ENCODE data around the gene MYO1G.

MYO1G gene

DNA sequence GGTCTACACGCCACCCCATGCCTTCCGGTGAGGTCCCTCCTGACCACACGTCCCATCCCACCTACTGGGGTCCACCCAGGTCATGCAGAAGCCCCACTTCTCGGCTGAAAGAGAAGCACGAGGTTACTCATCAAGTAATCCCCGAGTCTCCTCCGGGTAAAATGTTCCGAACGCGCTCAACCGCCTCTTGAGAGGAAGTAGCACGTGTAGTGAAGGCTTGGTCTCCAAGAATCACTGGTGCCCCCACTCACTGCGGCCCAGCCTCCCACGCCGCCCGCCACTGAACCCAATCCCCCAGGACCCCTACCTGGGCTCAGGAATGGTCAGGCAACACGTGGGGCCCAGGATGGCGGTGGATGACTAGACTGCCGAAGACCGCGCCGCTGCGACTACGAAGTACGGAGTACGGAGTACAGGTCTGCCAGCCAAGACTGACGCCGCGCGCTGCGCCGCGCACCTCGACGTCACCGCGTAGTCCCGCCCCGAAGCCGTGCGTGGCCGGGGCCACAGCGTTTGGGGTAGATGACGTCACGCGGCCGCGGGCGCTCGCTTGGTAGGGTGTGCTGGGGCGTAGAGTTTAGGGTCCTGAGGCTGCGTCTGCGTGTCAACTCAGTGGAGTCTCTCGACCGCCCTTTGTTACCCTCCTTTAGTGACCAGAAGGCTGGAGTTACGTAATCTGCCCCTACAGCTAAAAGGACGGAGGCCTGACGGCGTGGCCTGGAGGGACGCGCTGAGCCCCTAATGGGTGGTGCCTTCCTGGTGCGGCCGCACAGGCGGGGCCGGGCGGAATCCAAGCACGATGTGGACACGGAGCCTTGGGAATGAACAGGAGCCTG is 7.6 kb upstream of the MYO1G start:
- Histone ChIP-seq H3K9me3 (ENCODE audit: control insufficient read depth in 2 of 2, low read length in 2 of 2) (no peaks in the 10 kb centered on the region), H3K27me3 (ENCODE audit: control insufficient read depth in 1 of 2, insufficient read depth in 2 of 2, low read length in 2 of 2) (no peaks in the 10 kb centered on the region), H3K4me1 (ENCODE audit: control insufficient read depth, insufficient read depth, low read length) (peaks cover 11% of the 10 kb centered on the region), H3K36me3 (ENCODE audit: control insufficient read depth in 2 of 2, insufficient read depth in 2 of 2, low read length in 2 of 2) (peaks cover 13 to 31% of the 10 kb centered on the region in 2 donors), H3K4me3 (ENCODE audit: low read length in 2 of 2) (peak overlapping the region; percentile 75 to 90), H3K27ac (ENCODE audit: low read length) (peak overlapping the region; percentile 97), H3K9ac (ENCODE audit: low read length in 2 of 2) (peak overlapping the region; percentile 85 to 99)

GRCh38 chr7:44985900-44986217 is 7.0 kb upstream of the MYO1G start:
- H3K4me3 ChIP-seq (ENCODE audit: low read length in 2 of 2): peak overlapping the region; percentile 75 to 90
- H3K4me1 ChIP-seq (ENCODE audit: control insufficient read depth, insufficient read depth, low read length): peaks cover 11% of the 10 kb centered on the region
- H3K27ac ChIP-seq (ENCODE audit: low read length): peak overlapping the region; percentile 97
- no peaks in the 10 kb centered on the region for H3K9me3 ChIP-seq (ENCODE audit: control insufficient read depth in 2 of 2, low read length in 2 of 2)
- peaks cover 13 to 35% of the 10 kb centered on the region in 2 donors for H3K36me3 ChIP-seq (ENCODE audit: control insufficient read depth in 2 of 2, insufficient read depth in 2 of 2, low read length in 2 of 2)
- peak overlapping the region; percentile 85 to 99 for H3K9ac ChIP-seq (ENCODE audit: low read length in 2 of 2)
- no peaks in the 10 kb centered on the region for H3K27me3 ChIP-seq (ENCODE audit: control insufficient read depth in 1 of 2, insufficient read depth in 2 of 2, low read length in 2 of 2)

- Histone ChIP-seq H3K9me3 (ENCODE audit: control insufficient read depth in 2 of 2, low read length in 2 of 2) (no peaks in the 10 kb centered on the region), H3K4me1 (ENCODE audit: control insufficient read depth, insufficient read depth, low read length) (peaks cover 11% of the 10 kb centered on the region), H3K27ac (ENCODE audit: low read length) (peak overlapping the region; percentile 24), H3K4me3 (ENCODE audit: low read length in 2 of 2) (peak overlapping the region; percentile 75 to 90), H3K27me3 (ENCODE audit: control insufficient read depth in 1 of 2, insufficient read depth in 2 of 2, low read length in 2 of 2) (no peaks in the 10 kb centered on the region), H3K36me3 (ENCODE audit: control insufficient read depth in 2 of 2, insufficient read depth in 2 of 2, low read length in 2 of 2) (peaks cover 13 to 35% of the 10 kb centered on the region in 2 donors), H3K9ac (ENCODE audit: low read length in 2 of 2) (peak overlapping the region; percentile 85 to 99)
These were observed 6.3 kb upstream of the MYO1G start for GRCh38 chr7:44985033-44985695.

GRCh38 chr7:44984478-44984758 is 5.6 kb upstream of the MYO1G start:
- Histone ChIP-seq H3K9ac (ENCODE audit: low read length in 2 of 2) (no peak overlapping the region), H3K9me3 (ENCODE audit: control insufficient read depth in 2 of 2, low read length in 2 of 2) (no peaks in the 10 kb centered on the region), H3K36me3 (ENCODE audit: control insufficient read depth in 2 of 2, insufficient read depth in 2 of 2, low read length in 2 of 2) (peaks cover 13 to 35% of the 10 kb centered on the region in 2 donors), H3K4me3 (ENCODE audit: low read length in 2 of 2) (no peak overlapping the region), H3K4me1 (ENCODE audit: control insufficient read depth, insufficient read depth, low read length) (peaks cover 14% of the 10 kb centered on the region), H3K27me3 (ENCODE audit: control insufficient read depth in 1 of 2, insufficient read depth in 2 of 2, low read length in 2 of 2) (no peaks in the 10 kb centered on the region), H3K27ac (ENCODE audit: low read length) (no peak overlapping the region)

DNA sequence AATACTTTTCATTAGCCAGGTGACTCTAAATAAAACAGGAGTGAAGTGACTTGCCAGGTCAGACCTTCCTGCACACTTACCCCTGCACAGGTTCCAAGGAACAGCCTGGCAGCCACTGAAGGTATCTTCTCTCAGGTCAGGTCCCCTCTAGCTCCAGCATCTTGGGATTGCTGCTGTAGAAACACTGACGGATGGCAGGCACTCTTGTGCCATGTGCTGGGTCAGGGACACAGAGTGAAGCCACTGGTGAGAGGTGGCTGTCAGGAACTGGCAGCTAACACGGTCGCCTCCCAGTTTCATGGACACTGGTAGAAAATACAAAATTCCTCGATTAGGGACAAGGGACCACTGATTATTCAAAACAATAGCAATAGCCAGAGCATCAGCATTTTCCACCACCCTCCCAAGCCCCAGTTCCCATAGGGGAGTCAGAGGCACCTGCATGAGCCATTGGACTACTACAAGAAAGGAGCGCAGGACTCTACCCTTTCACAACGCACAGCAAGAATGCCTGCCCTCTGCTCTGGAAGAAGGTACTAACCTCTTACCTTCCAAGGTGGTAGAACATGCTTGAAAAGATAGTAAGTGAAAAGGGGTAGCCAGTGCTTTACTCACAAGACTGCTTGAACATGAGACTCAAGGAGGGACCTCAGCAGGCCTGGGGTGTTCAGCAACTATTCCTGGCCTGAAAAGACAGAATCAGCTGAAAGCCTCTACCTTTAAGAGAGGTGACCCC is 5.1 kb upstream of the MYO1G start:
- Histone ChIP-seq H3K27me3 (ENCODE audit: control insufficient read depth in 1 of 2, insufficient read depth in 2 of 2, low read length in 2 of 2) (no peaks in the 10 kb centered on the region), H3K4me1 (ENCODE audit: control insufficient read depth, insufficient read depth, low read length) (peaks cover 14% of the 10 kb centered on the region), H3K9me3 (ENCODE audit: control insufficient read depth in 2 of 2, low read length in 2 of 2) (no peaks in the 10 kb centered on the region), H3K27ac (ENCODE audit: low read length) (no peak overlapping the region), H3K36me3 (ENCODE audit: control insufficient read depth in 2 of 2, insufficient read depth in 2 of 2, low read length in 2 of 2) (peaks cover 13 to 35% of the 10 kb centered on the region in 2 donors), H3K9ac (ENCODE audit: low read length in 2 of 2) (no peak overlapping the region), H3K4me3 (ENCODE audit: low read length in 2 of 2) (no peak overlapping the region)

- no peak overlapping the region for H3K4me3 ChIP-seq (ENCODE audit: low read length in 2 of 2)
- H3K9ac ChIP-seq (ENCODE audit: low read length in 2 of 2): no peak overlapping the region
- H3K27me3 ChIP-seq (ENCODE audit: control insufficient read depth in 1 of 2, insufficient read depth in 2 of 2, low read length in 2 of 2): no peaks in the 10 kb centered on the region
- no peaks in the 10 kb centered on the region for H3K9me3 ChIP-seq (ENCODE audit: control insufficient read depth in 2 of 2, low read length in 2 of 2)
- H3K4me1 ChIP-seq (ENCODE audit: control insufficient read depth, insufficient read depth, low read length): peaks cover 14% of the 10 kb centered on the region
- H3K27ac ChIP-seq (ENCODE audit: low read length): no peak overlapping the region
- H3K36me3 ChIP-seq (ENCODE audit: control insufficient read depth in 2 of 2, insufficient read depth in 2 of 2, low read length in 2 of 2): peaks cover 13 to 35% of the 10 kb centered on the region in 2 donors
These were observed 4.2 kb upstream of the MYO1G start for GRCh38 chr7:44982970-44983369.

DNA sequence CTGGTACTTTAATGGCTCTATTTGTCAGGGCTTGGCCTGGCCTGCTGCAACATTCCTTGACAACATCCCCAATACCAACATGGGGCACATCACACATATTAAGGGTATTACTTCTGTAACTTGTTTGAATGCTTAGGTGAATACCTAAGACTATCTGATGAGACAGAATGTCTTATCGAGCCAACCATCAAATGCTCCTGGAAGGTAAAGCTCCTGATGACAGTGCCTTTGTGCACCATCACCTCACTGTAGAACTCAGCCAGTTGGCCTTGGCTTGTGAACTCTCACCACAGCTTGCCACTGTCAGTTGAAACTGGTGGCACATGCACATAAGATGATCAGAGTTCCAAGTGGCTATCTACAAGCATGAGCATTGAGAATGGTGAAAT is 3.7 kb upstream of the MYO1G start:
- Histone ChIP-seq H3K9me3 (ENCODE audit: control insufficient read depth in 2 of 2, low read length in 2 of 2) (no peaks in the 10 kb centered on the region), H3K27ac (ENCODE audit: low read length) (no peak overlapping the region), H3K36me3 (ENCODE audit: control insufficient read depth in 2 of 2, insufficient read depth in 2 of 2, low read length in 2 of 2) (peaks cover 13 to 35% of the 10 kb centered on the region in 2 donors), H3K4me3 (ENCODE audit: low read length in 2 of 2) (no peak overlapping the region), H3K9ac (ENCODE audit: low read length in 2 of 2) (no peak overlapping the region), H3K4me1 (ENCODE audit: control insufficient read depth, insufficient read depth, low read length) (peaks cover 14% of the 10 kb centered on the region), H3K27me3 (ENCODE audit: control insufficient read depth in 1 of 2, insufficient read depth in 2 of 2, low read length in 2 of 2) (no peaks in the 10 kb centered on the region)

DNA sequence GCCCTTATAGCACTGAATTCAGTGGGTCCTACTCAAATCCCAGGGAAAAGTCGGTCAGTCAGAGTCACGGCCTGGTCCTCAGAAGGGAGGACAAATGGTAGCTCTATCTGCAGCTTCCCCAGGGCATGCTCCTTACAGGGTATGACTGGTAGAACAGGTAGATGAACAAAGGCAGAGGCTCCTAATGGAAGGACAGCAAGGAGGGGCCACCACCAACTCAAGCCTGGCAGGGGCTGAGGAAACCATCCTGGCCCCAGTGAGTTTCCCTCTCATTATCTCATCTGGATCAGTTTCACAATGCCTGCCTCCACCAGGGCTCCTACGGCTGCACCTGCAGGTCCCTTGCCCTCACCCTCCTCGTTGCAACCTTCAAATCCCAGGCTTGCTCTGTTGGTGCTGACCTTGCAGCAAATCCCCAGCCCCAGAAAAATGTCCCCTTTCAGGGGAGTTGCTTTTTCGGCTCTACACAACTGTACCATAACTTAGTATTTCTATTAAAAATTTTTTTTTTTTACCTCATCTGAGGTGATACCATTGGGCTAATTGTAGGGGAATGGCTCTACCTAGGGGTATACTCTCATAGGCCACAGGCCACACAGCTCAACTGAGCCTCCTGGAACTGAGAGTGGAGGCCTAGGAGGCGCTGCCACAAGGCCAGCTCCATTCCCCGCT is 2.4 kb upstream of the MYO1G start:
- Histone ChIP-seq H3K27ac (ENCODE audit: low read length) (no peak overlapping the region), H3K9ac (ENCODE audit: low read length in 2 of 2) (no peak overlapping the region), H3K4me3 (ENCODE audit: low read length in 2 of 2) (no peak overlapping the region), H3K36me3 (ENCODE audit: control insufficient read depth in 2 of 2, insufficient read depth in 2 of 2, low read length in 2 of 2) (peaks cover 13 to 35% of the 10 kb centered on the region in 2 donors), H3K9me3 (ENCODE audit: control insufficient read depth in 2 of 2, low read length in 2 of 2) (no peaks in the 10 kb centered on the region), H3K4me1 (ENCODE audit: control insufficient read depth, insufficient read depth, low read length) (peaks cover 13% of the 10 kb centered on the region), H3K27me3 (ENCODE audit: control insufficient read depth in 1 of 2, insufficient read depth in 2 of 2, low read length in 2 of 2) (no peaks in the 10 kb centered on the region)

DNA sequence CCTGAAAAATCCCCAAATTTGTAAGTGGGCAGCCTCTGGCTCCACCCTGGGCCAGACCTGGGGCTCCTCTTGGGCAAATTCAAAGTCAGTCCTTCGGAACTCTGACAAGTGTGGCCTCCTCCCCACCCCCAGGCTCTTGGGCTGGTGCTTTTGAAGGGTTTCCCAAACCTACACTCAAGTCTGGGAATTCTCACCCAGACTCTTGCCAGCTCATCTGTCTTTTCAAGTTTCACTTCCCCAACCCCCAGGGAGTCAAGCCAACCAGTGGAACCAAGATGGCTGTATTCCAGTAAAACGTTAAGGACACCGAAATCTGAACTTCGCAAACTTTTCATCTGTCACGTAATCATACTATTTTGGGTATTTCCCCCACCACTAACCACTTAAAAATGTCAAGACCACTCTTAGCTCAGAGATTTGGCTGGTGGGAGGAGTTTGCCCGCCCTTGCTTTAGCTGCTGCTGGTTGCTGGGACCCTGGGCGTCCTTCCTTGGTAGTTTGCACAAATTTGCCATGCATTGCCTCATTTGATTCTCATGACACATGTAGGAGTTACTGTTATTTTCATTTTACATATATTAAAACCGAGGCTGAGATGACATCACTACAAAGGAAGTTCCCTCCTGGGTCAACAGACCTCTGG is 1.7 kb upstream of the MYO1G start:
- H3K27ac ChIP-seq (ENCODE audit: low read length): no peak overlapping the region
- H3K27me3 ChIP-seq (ENCODE audit: control insufficient read depth in 1 of 2, insufficient read depth in 2 of 2, low read length in 2 of 2): no peaks in the 10 kb centered on the region
- peaks cover 13 to 33% of the 10 kb centered on the region in 2 donors for H3K36me3 ChIP-seq (ENCODE audit: control insufficient read depth in 2 of 2, insufficient read depth in 2 of 2, low read length in 2 of 2)
- no peaks in the 10 kb centered on the region for H3K9me3 ChIP-seq (ENCODE audit: control insufficient read depth in 2 of 2, low read length in 2 of 2)
- peaks cover 9% of the 10 kb centered on the region for H3K4me1 ChIP-seq (ENCODE audit: control insufficient read depth, insufficient read depth, low read length)
- no peak overlapping the region for H3K9ac ChIP-seq (ENCODE audit: low read length in 2 of 2)
- H3K4me3 ChIP-seq (ENCODE audit: low read length in 2 of 2): no peak overlapping the region
